ENCODE results near the gene KAT2B. TPM values are rescaled to one million over a fixed set of nuclear protein-coding genes. Genes with fewer than 3 reads are reported as not detected.

The KAT2B gene
- total and polyA plus RNA-seq, 2 of the 13 experiments (the other 11 are each of a cell fraction or from before 2014, with no cell fraction given), result 0.97 to 1.7 TPM

GRCh38 chr3:20080956-20081554 lies 40.8 kb downstream of the KAT2B start (continued):
- TF ChIP-seq NR2F1 (CRISPR knock-in tag; IDR thresholded peaks at IDR 0.05) (peak; percentile 51 to 62; a peak in 3 of 4 replicates), ZNF18 (CRISPR knock-in tag; IDR thresholded peaks at IDR 0.05; ENCODE audit: insufficient replicate concordance) (peak; percentile 73), ZNF407 (CRISPR knock-in tag; IDR thresholded peaks at IDR 0.05; ENCODE audit: not compliant biosample characterization) (no peak), ZNF549 (CRISPR knock-in tag; IDR thresholded peaks at IDR 0.05) (no peak), MLX (CRISPR knock-in tag; IDR thresholded peaks at IDR 0.05) (0 out of 2 replicates have a peak, but pooled peaks have one; percentile 30), ZNF703 (CRISPR knock-in tag; IDR thresholded peaks at IDR 0.05; ENCODE audit: borderline replicate concordance) (no peak), POLR2AphosphoS5 (IDR thresholded peaks at IDR 0.05; ENCODE audit: low read depth, low read length) (no peak), TFAP4 (IDR thresholded peaks at IDR 0.05; ENCODE audit: borderline replicate concordance, low read depth) (peak; percentile 60; the same call in 1 of the 2 replicates), ARID4A (CRISPR knock-in tag; IDR thresholded peaks at IDR 0.05; ENCODE audit: borderline replicate concordance) (peak; percentile 37; the same call in 1 of the 2 replicates), RAD21 (CRISPR knock-in tag; IDR thresholded peaks at IDR 0.05) (no peak), ZNF879 (CRISPR knock-in tag; IDR thresholded peaks at IDR 0.05) (no peak)
